Endothelial cell of umbilical vein (primary cell): ENCODE data around the gene MYDGF. TPM values are rescaled to one million over a fixed set of nuclear protein-coding genes. Genes with fewer than 3 reads are reported as not detected.

ENCODE experiments used
- BruUV-seq: library from RNA; stranded (reverse); fragments of 400-500 nt; replicated peaks from 2 replicates; lab custom pipeline; 2021; lab: Mats Ljungman, UMichigan
- CTCF ChIA-PET: fragments of 300-600, 350-600 bp; sonication (Branson Sonifier 250); formaldehyde crosslinking; loops from one replicate; lab custom pipeline; 2021; ENCODE audit warnings: antibody characterized with exemption, inconsistent platforms; lab: Charles Lee
- POLR2A ChIA-PET: fragments of 300-600, 350-600 bp; sonication (Branson Sonifier 250); formaldehyde crosslinking; loops from one replicate; lab custom pipeline; 2021; ENCODE audit warnings: antibody characterized with exemption, inconsistent platforms; lab: Charles Lee
- DNase-seq: peaks from one replicate; pipeline ENCODE4 v3.0.0-alpha.2; 2011; ENCODE audit warnings: low read depth, low spot score
- FAIRE-seq: peaks from 2 replicates; lab custom pipeline; 2011; peaks lifted over from hg19 to GRCh38; lab: Jason Lieb, UNC
- H2AFZ ChIP-seq: 2 replicates; pipeline ENCODE4 v1.6.0; 2012; ENCODE audit warnings: low read depth, low read length, control low read depth, inconsistent platforms
- H3K27ac ChIP-seq: 2 replicates; pipeline ENCODE4 v1.5.1; 2011; ENCODE audit warnings: low read depth, mild to moderate bottlenecking, control low read depth, low read length, moderate library complexity; ENCODE audit not compliant: insufficient read depth
- H3K27me3 ChIP-seq, 2 experiments: 2 replicates each; pipeline versions ENCODE4 v1.6.0 to v1.6.1; 2011; ENCODE audit warnings: low read length in 2 of 2, mixed read lengths in 1 of 2; ENCODE audit not compliant: control insufficient read depth in 2 of 2, insufficient read depth in 2 of 2
- H3K36me3 ChIP-seq, 2 experiments: 2 replicates in 1 of 2; 3 replicates in 1 of 2; pipeline ENCODE4 v1.5.1; 2011; ENCODE audit warnings: low read length in 2 of 2, mild to moderate bottlenecking in 1 of 2, moderate library complexity in 1 of 2; ENCODE audit not compliant: control insufficient read depth in 2 of 2, insufficient read depth in 2 of 2; ENCODE audit errors: extremely low read depth in 1 of 2
- H3K4me1 ChIP-seq: 3 replicates; pipeline ENCODE4 v1.5.1; 2011; ENCODE audit warnings: mild to moderate bottlenecking, low read length; ENCODE audit not compliant: control insufficient read depth, insufficient read depth; ENCODE audit errors: extremely low read depth
- H3K4me2 ChIP-seq: 2 replicates; pipeline ENCODE4 v1.6.1; 2011; ENCODE audit warnings: low read length, control low read depth, mixed read lengths; ENCODE audit not compliant: insufficient read depth
- H3K4me3 ChIP-seq, 3 experiments: fragments of 200-600 bp in 1 of 3; sonication (generic), shearing (Covaris generic) in 1 of 3; replicated peaks in 1 of 3; 2 replicates each; pipeline ENCODE4 v1.5.1; 2011 to 2016; ENCODE audit warnings: control low read depth in 3 of 3, low read length in 3 of 3, mild to moderate bottlenecking in 2 of 3, inconsistent platforms in 1 of 3, low read depth in 1 of 3, moderate library complexity in 1 of 3; ENCODE audit not compliant: insufficient read depth in 1 of 3
- H3K79me2 ChIP-seq: 2 replicates; pipeline ENCODE4 v1.6.0; 2012; ENCODE audit warnings: low read length, inconsistent platforms; ENCODE audit not compliant: control insufficient read depth, insufficient read depth
- H3K9ac ChIP-seq: replicated peaks from 2 replicates; pipeline ENCODE3; 2011; ENCODE audit warnings: low read length, control low read depth; ENCODE audit not compliant: insufficient read depth; ENCODE audit errors: extremely low read depth
- H3K9me1 ChIP-seq: replicated peaks from 3 replicates; pipeline ENCODE4 v1.6.0; 2011; ENCODE audit warnings: mild to moderate bottlenecking, low read length; ENCODE audit not compliant: control insufficient read depth, insufficient read depth; ENCODE audit errors: extremely low read depth
- H3K9me3 ChIP-seq: replicated peaks from 2 replicates; pipeline ENCODE4 v1.5.1; 2012; ENCODE audit warnings: low read length, inconsistent platforms; ENCODE audit not compliant: control insufficient read depth, insufficient read depth
- H4K20me1 ChIP-seq: replicated peaks from 2 replicates; pipeline ENCODE3; 2011; ENCODE audit warnings: mild to moderate bottlenecking, low read length; ENCODE audit not compliant: control insufficient read depth, insufficient read depth; ENCODE audit errors: extremely low read depth
- CTCF ChIP-seq, 2 donors: IDR thresholded peaks; 1 replicate in 1 of 2; 2 replicates in 1 of 2; pipeline ENCODE4 v1.5.1; 2011; ENCODE audit warnings: low read length in 2 of 2, mild to moderate bottlenecking in 2 of 2, moderate library complexity in 2 of 2, control low read depth in 1 of 2, inconsistent platforms in 1 of 2, low read depth in 1 of 2; ENCODE audit not compliant: insufficient read depth in 1 of 2; ENCODE audit errors: extremely low read depth in 1 of 2
- EZH2 ChIP-seq: IDR thresholded peaks from 2 replicates; pipeline ENCODE4 v1.6.1; 2012; ENCODE audit warnings: borderline replicate concordance, low read depth, mild to moderate bottlenecking, moderate library complexity, low read length, inconsistent platforms; ENCODE audit not compliant: severe bottlenecking
- FOS ChIP-seq: IDR thresholded peaks from 2 replicates; pipeline ENCODE4 v1.6.1; 2011; ENCODE audit warnings: mild to moderate bottlenecking, low read length, moderate library complexity, borderline replicate concordance; ENCODE audit not compliant: insufficient read depth
- GATA2 ChIP-seq: IDR thresholded peaks from 2 replicates; pipeline ENCODE4 v1.7.0; 2011; ENCODE audit warnings: low read depth, mild to moderate bottlenecking, moderate library complexity, mixed read lengths, low read length; ENCODE audit not compliant: insufficient read length, insufficient read depth
- JUN ChIP-seq: IDR thresholded peaks from 2 replicates; pipeline ENCODE4 v1.6.1; 2011; ENCODE audit warnings: borderline replicate concordance, low read depth; ENCODE audit not compliant: insufficient read length, insufficient read depth
- MAX ChIP-seq: IDR thresholded peaks from 2 replicates; pipeline ENCODE4 v1.6.1; 2011; ENCODE audit not compliant: insufficient read depth, insufficient read length
- MYC ChIP-seq: IDR thresholded peaks from one replicate; pipeline ENCODE4 v1.6.1; 2011; ENCODE audit warnings: mild to moderate bottlenecking, low read depth, low read length
- POLR2A ChIP-seq: IDR thresholded peaks from 2 replicates; pipeline ENCODE4 v1.6.1; 2012; ENCODE audit warnings: low read depth, mild to moderate bottlenecking, control low read depth, low read length
- POLR2AphosphoS5 ChIP-seq: IDR thresholded peaks from 2 replicates; pipeline ENCODE4 v1.6.1; 2012; ENCODE audit warnings: low read depth, mild to moderate bottlenecking, control low read depth, low read length, moderate library complexity; ENCODE audit not compliant: insufficient read depth
- dilution Hi-C: fragments of 300-500 bp; cut with MboI; formaldehyde crosslinking; loops from one replicate; pipeline ENCODE4 v1.15.0; 2019; ENCODE audit warnings: low sequenced_read_pairs; ENCODE audit not compliant: extremely low pct_ligation_motif_present
- intact Hi-C: fragments of 100-400 bp; cut with micrococcal nuclease; formaldehyde crosslinking; loops from one replicate; pipeline ENCODE4 v1.10.0; 2022
- polyA plus RNA-seq, 4 experiments: library from polyadenylated mRNA; depleted of rRNA in 3 of 4; stranded (reverse) in 3 of 4; unstranded in 1 of 4; fragments of >200 nt; gene quantifications; 2 replicates each; pipeline versions ENCODE4 v1.2.1 to v1.2.3, GENCODE V29; 2011 to 2012; ENCODE audit warnings: missing spikeins in 1 of 4
- total RNA-seq: library from RNA; stranded (reverse); gene quantifications from 2 replicates; pipeline ENCODE4 v1.2.3, GENCODE V29; 2021

The MYDGF gene
- total and polyA plus RNA-seq, 2 donors (not counting 3 experiments of a cell fraction or from before 2014, with no cell fraction given) = 191 to 337 TPM

GRCh38 chr19:4697304-4697703 is 27.2 kb upstream of the MYDGF start:
- H3K4me1 ChIP-seq = peaks cover 9% of the 10 kb centered on the region
- no peak for TF ChIP-seq CTCF (IDR thresholded peaks at IDR 0.05; ENCODE audit: extremely low read depth in 1 of 2, insufficient read depth in 1 of 2, low read depth in 1 of 2, low read length in 2 of 2)
- no peak for TF ChIP-seq POLR2A
- TF ChIP-seq GATA2 = no peak
- no peak for TF ChIP-seq EZH2
- TF ChIP-seq JUN = no peak
- TF ChIP-seq MAX = no peak
- TF ChIP-seq MYC = no peak
- no peak for TF ChIP-seq POLR2AphosphoS5
- no peak for TF ChIP-seq FOS
- dilution Hi-C loops (no loop called here), intact Hi-C loops (loop anchor here (5.0 kb wide), 1 partner anchor 510 kb away; no protein-coding TSS in a partner anchor)
- no peaks in the 10 kb centered on the region for H3K79me2 ChIP-seq
- DNase-seq = no peak
- no peak overlapping the region for H2AFZ ChIP-seq
- no TSS peak for BruUV-seq
- no peak for FAIRE-seq
- H3K27me3 ChIP-seq = no peaks in the 10 kb centered on the region
- no peak overlapping the region for H3K27ac ChIP-seq
- H3K36me3 ChIP-seq = peaks cover 21 to 66% of the 10 kb centered on the region in 2 experiments
- CTCF ChIA-PET = no interaction called here
- H3K4me3 ChIP-seq = no peak overlapping the region
- no peak overlapping the region for H3K9ac ChIP-seq
- no peak overlapping the region for H3K4me2 ChIP-seq
- H3K9me1 ChIP-seq = no peaks in the 10 kb centered on the region
- no peaks in the 10 kb centered on the region for H4K20me1 ChIP-seq
- POLR2A ChIA-PET = no interaction called here
- H3K9me3 ChIP-seq = no peaks in the 10 kb centered on the region
